ENCODE results near the gene ADNP. TPM values are rescaled to one million over a fixed set of nuclear protein-coding genes. Genes with fewer than 3 reads are reported as not detected.
A peak's percentile ranks its signal among the peaks of the same experiment; 100 is the strongest.

ADNP gene
- total RNA-seq, 1 experiment from 2014 or later: 143 TPM

- no peak for TF ChIP-seq CTCF (conservative IDR thresholded peaks at IDR 0.05)
- H4K91ac ChIP-seq (ENCODE audit: insufficient read length, low read depth, low read length): no peak overlapping the region
- H3K79me2 ChIP-seq (ENCODE audit: insufficient read depth, low read length): peaks cover 26% of the 10 kb centered on the region
- peaks cover 2% of the 10 kb centered on the region; the same call in 1 of the 2 replicates for H3K4me1 ChIP-seq (ENCODE audit: insufficient read depth, low read length)
- H3K23me2 ChIP-seq (ENCODE audit: insufficient read length, low read depth, low read length, poor library complexity, severe bottlenecking): peaks cover 10% of the 10 kb centered on the region
- H2BK20ac ChIP-seq (ENCODE audit: low read depth, low read length, poor library complexity, severe bottlenecking): no peak overlapping the region
- H3K27ac ChIP-seq (ENCODE audit: insufficient read length, low read depth, low read length): no peak overlapping the region
- H3K4me2 ChIP-seq (ENCODE audit: insufficient read depth, insufficient read length, low read length): peak overlapping the region; percentile 94
- H3K4ac ChIP-seq (ENCODE audit: low read depth, low read length): no peak overlapping the region
- WGBS (ENCODE audit: extremely low coverage, insufficient read length, low lambda C conversion rate): no CpG with 5 or more reads among the region's 25 CpGs
- no peak overlapping the region for H2BK120ac ChIP-seq (ENCODE audit: low read depth, low read length, poor library complexity, severe bottlenecking)
- no peaks in the 10 kb centered on the region for H3K9me3 ChIP-seq (ENCODE audit: control insufficient read depth, low read depth, low read length)
- H2AK5ac ChIP-seq (ENCODE audit: insufficient read length, low read length): no peak overlapping the region
- no peak overlapping the region for H3K56ac ChIP-seq (ENCODE audit: insufficient read length, low read depth, low read length)
- peak overlapping the region; percentile 88 to 95 for H3K4me3 Mint-ChIP-seq
- peaks cover 16 to 24% (median 23%) of the 10 kb centered on the region in 3 experiments; a peak in 6 of 7 replicates for H3K36me3 Mint-ChIP-seq (ENCODE audit: insufficient read depth in 1 of 3, low read depth in 3 of 3)
- H4K20me1 ChIP-seq (ENCODE audit: control insufficient read depth, insufficient read depth, insufficient read length): no peaks in the 10 kb centered on the region
- no peaks in the 10 kb centered on the region for H3K27me3 ChIP-seq (ENCODE audit: insufficient read depth, low read length)
- H3K23ac ChIP-seq (ENCODE audit: insufficient read length, low read depth, low read length): no peak overlapping the region
- H2BK12ac ChIP-seq (ENCODE audit: insufficient read length, low read depth, low read length): no peak overlapping the region
- no peak overlapping the region for H3K18ac ChIP-seq (ENCODE audit: insufficient read length, low read depth, low read length)
- no peaks in the 10 kb centered on the region; the same call in 1 of the 2 replicates for H3K27me3 Mint-ChIP-seq (ENCODE audit: low read depth)
- no peak overlapping the region for H3T11ph ChIP-seq (ENCODE audit: low read length)
- peak overlapping the region; percentile 98 for H3K9ac ChIP-seq (ENCODE audit: extremely low read depth, insufficient read length, low read length)
- peak overlapping the region in 2 of 3 experiments; percentile 81 to 100; a peak in 2 of 7 replicates for H3K27ac Mint-ChIP-seq
- no peak overlapping the region for H2AFZ ChIP-seq (ENCODE audit: low read length)
- H4K5ac ChIP-seq (ENCODE audit: insufficient read length, low read depth, low read length): no peak overlapping the region
- H3K14ac ChIP-seq (ENCODE audit: insufficient read depth, low read length): no peak overlapping the region; the same call in 1 of the 2 replicates
- H4K8ac ChIP-seq (replicated peaks; ENCODE audit: insufficient read length, low read depth, low read length): no peak overlapping the region
- peaks cover 17 to 31% of the 10 kb centered on the region in 2 experiments for H3K4me1 Mint-ChIP-seq
- peaks cover 4% of the 10 kb centered on the region for H3K79me1 ChIP-seq (ENCODE audit: insufficient read depth, low read depth, low read length, poor library complexity, severe bottlenecking)
- H2BK5ac ChIP-seq (ENCODE audit: insufficient read length, low read length): no peak overlapping the region
- DNase-seq: no peak
- H3K9me3 Mint-ChIP-seq: no peaks in the 10 kb centered on the region; a peak in 1 of 5 replicates
- H2BK15ac ChIP-seq (ENCODE audit: low read depth, low read length): no peak overlapping the region
Observed at GRCh38 chr20:50959543-50960126, 28.4 kb upstream of the ADNP start.
